PC-9 (cell line): ENCODE measurements around the gene DSPP. TPM values are rescaled to one million over a fixed set of nuclear protein-coding genes. Genes with fewer than 3 reads are reported as not detected.

ENCODE experiments used
- BruUV-seq: library from RNA; stranded (reverse); fragments of 400-500 nt; replicated peaks from 2 replicates; lab custom pipeline; 2021; lab: Mats Ljungman, UMichigan
- CTCF ChIA-PET: fragments of 300-600 bp; sonication (Branson Sonifier 250); formaldehyde crosslinking; loops from one replicate; lab custom pipeline; 2022; ENCODE audit warnings: antibody characterized with exemption; lab: Charles Lee
- POLR2A ChIA-PET: fragments of 300-600 bp; sonication (Branson Sonifier 250); formaldehyde crosslinking; loops from one replicate; lab custom pipeline; 2022; ENCODE audit warnings: antibody characterized with exemption; ENCODE audit not compliant: unreplicated experiment; lab: Charles Lee
- DNase-seq, 2 experiments: peaks; one replicate each; pipeline versions ENCODE4 v3.0.0 to v3.0.0-alpha.2; 2015 to 2022; ENCODE audit warnings: mixed read lengths in 1 of 2
- H2AFZ ChIP-seq: fragments of 200-600 bp; sonication (generic); 2 replicates; pipeline ENCODE4 v1.8.1; 2017; ENCODE audit warnings: antibody characterized with exemption
- H3F3A ChIP-seq: fragments of 200-600 bp; sonication (generic); 2 replicates; pipeline ENCODE4 v1.8.1; 2017; ENCODE audit warnings: antibody characterized with exemption, mild to moderate bottlenecking, low read depth; ENCODE audit not compliant: insufficient read depth
- H3K27ac ChIP-seq: fragments of 200-600 bp; sonication (generic); 2 replicates; pipeline ENCODE4 v1.6.1; 2016; ENCODE audit warnings: mixed run types
- H3K27me3 ChIP-seq: fragments of 200-600 bp; sonication (generic); 2 replicates; pipeline ENCODE4 v1.6.1; 2016; ENCODE audit warnings: low read depth, mixed run types; ENCODE audit not compliant: insufficient read depth
- H3K36me3 ChIP-seq: fragments of 200-600 bp; sonication (generic); 2 replicates; pipeline ENCODE4 v1.6.1; 2016; ENCODE audit warnings: low read depth, mixed run types
- H3K4me1 ChIP-seq: fragments of 200-600 bp; sonication (generic); replicated peaks from 2 replicates; pipeline ENCODE4 v1.6.1; 2016; ENCODE audit warnings: mixed run types; ENCODE audit not compliant: insufficient read depth
- H3K4me2 ChIP-seq: fragments of 200-600 bp; sonication (generic); 2 replicates; pipeline ENCODE4 v1.6.1; 2017; ENCODE audit warnings: mixed run types
- H3K4me3 ChIP-seq: fragments of 200-600 bp; sonication (generic); 2 replicates; pipeline ENCODE4 v1.6.1; 2016; ENCODE audit warnings: mixed run types
- H3K79me2 ChIP-seq: fragments of 200-600 bp; sonication (generic); 2 replicates; pipeline ENCODE4 v1.6.1; 2017; ENCODE audit warnings: low read depth, mixed run types
- H3K9me2 ChIP-seq: fragments of 200-600 bp; sonication (generic); 2 replicates; pipeline ENCODE4 v1.8.1; 2017; ENCODE audit warnings: mild to moderate bottlenecking; ENCODE audit not compliant: insufficient read depth
- H3K9me3 ChIP-seq: fragments of 200-600 bp; sonication (generic); 2 replicates; pipeline ENCODE4 v1.8.1; 2016; ENCODE audit warnings: low read depth; ENCODE audit not compliant: insufficient read depth
- H4K20me1 ChIP-seq: fragments of 200-600 bp; sonication (generic); 2 replicates; pipeline ENCODE4 v1.8.1; 2017; ENCODE audit not compliant: insufficient read depth
- EZH2 ChIP-seq: fragments of 200-600 bp; sonication (generic); IDR thresholded peaks from 2 replicates; pipeline ENCODE4 v1.8.0; 2017; ENCODE audit warnings: antibody characterized with exemption, low read depth
- intact Hi-C: fragments of 100-400 bp; cut with micrococcal nuclease; formaldehyde crosslinking; loops from one replicate; pipeline ENCODE4 v1.10.0; 2022; ENCODE audit not compliant: unreplicated experiment
- total RNA-seq: library from RNA; stranded (reverse); gene quantifications from 2 replicates; pipeline ENCODE4 v1.2.3, GENCODE V29; 2021
- TF ChIP-seq, protein P1 (sequence below): fragments of 200-600 bp; sonication (generic); conservative IDR thresholded peaks from 2 replicates; pipeline ENCODE4 v1.6.1; 2017; ENCODE audit warnings: mixed run types, antibody characterized with exemption, mild to moderate bottlenecking, moderate library complexity

DSPP gene
- total RNA-seq, 1 experiment from 2014 or later: not detected

DNA sequence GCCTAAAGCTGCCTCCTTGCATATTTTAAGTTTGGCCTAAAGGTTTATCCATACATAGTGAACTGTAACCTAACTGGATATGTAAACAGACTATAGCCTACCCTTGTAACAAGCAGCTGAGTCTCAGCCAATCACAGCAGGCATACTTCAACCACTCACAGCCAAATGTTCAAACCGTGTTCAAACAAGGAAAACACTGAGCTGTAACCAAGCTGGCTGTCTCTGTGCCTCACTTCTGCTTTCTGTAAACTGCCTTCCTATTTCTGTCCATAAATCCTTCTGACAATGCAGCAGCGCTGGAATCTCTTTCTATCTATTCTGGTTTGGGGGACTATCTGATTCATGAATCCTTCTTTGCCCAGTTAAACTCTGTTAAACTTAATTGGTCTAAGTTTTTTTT lies 16.4 kb downstream of the DSPP start:
- H3K4me1 ChIP-seq: no peaks in the 10 kb centered on the region
- CTCF ChIA-PET: no interaction called here
- no peaks in the 10 kb centered on the region for H3K27me3 ChIP-seq
- DNase-seq: no peak
- H3K9me3 ChIP-seq: no peaks in the 10 kb centered on the region
- BruUV-seq: no TSS peak
- H3K9me2 ChIP-seq: no peaks in the 10 kb centered on the region
- H3F3A ChIP-seq: no peaks in the 10 kb centered on the region
- TF ChIP-seq, protein P1, sequence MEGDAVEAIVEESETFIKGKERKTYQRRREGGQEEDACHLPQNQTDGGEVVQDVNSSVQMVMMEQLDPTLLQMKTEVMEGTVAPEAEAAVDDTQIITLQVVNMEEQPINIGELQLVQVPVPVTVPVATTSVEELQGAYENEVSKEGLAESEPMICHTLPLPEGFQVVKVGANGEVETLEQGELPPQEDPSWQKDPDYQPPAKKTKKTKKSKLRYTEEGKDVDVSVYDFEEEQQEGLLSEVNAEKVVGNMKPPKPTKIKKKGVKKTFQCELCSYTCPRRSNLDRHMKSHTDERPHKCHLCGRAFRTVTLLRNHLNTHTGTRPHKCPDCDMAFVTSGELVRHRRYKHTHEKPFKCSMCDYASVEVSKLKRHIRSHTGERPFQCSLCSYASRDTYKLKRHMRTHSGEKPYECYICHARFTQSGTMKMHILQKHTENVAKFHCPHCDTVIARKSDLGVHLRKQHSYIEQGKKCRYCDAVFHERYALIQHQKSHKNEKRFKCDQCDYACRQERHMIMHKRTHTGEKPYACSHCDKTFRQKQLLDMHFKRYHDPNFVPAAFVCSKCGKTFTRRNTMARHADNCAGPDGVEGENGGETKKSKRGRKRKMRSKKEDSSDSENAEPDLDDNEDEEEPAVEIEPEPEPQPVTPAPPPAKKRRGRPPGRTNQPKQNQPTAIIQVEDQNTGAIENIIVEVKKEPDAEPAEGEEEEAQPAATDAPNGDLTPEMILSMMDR: no peak
- TF ChIP-seq EZH2: no peak
- no peak overlapping the region for H3K4me2 ChIP-seq
- POLR2A ChIA-PET: no interaction called here
- no peaks in the 10 kb centered on the region for H3K36me3 ChIP-seq
- intact Hi-C loops: no loop called here
- no peak overlapping the region for H2AFZ ChIP-seq
- H3K4me3 ChIP-seq: no peak overlapping the region
- H3K27ac ChIP-seq: no peak overlapping the region
- no peaks in the 10 kb centered on the region for H3K79me2 ChIP-seq
- no peaks in the 10 kb centered on the region for H4K20me1 ChIP-seq

DNA sequence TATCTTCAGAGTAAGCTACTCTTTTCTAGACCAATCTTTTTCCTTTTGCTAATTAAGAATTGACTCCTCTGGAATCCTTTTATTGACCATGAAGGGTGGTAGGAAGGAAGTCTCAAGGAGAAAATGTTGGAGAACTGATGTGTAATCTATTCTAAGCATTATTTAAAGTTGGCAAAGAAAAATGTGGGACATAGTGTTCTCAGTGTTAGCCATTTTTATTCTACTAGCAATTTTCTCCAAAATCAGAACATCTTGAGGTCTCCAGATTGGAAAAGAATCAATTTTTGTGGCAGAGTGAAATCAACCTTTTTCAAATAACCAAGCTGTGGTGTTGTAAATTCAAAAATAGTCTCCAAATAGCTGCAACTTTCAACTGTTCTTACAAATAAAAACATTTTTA lies 23.3 kb downstream of the DSPP start:
- intact Hi-C loops: no loop called here
- Histone ChIP-seq H3K9me3 (no peaks in the 10 kb centered on the region), H3K79me2 (no peaks in the 10 kb centered on the region), H3K4me1 (no peaks in the 10 kb centered on the region), H3F3A (no peaks in the 10 kb centered on the region), H3K9me2 (no peaks in the 10 kb centered on the region), H2AFZ (no peak overlapping the region), H3K4me3 (no peak overlapping the region), H4K20me1 (no peaks in the 10 kb centered on the region), H3K4me2 (no peak overlapping the region), H3K36me3 (no peaks in the 10 kb centered on the region), H3K27ac (no peak overlapping the region), H3K27me3 (no peaks in the 10 kb centered on the region)
- TF ChIP-seq, protein P1: no peak
- no peak for TF ChIP-seq EZH2
- BruUV-seq: no TSS peak
- no peak for DNase-seq
- CTCF ChIA-PET: no interaction called here
- POLR2A ChIA-PET: no interaction called here

DNA sequence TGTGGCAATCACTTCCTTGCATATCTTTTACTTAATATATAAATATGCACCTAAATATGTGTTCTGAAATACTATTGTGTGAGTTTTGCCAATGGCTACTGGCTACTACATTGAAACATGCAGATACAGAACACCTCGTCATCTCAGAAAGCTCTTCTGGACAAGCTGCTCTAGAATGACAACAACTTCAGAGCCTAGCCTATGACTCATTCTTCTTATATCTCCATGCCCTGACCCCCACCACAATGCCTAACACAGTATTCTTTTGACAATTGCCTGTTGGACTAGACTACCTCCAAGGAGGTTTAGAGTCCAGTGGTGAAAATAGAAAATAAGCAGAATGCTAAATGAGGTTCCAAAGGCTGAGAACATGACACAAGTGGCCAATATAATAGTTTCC lies 24.1 kb downstream of the DSPP start:
- Histone ChIP-seq H3K9me3 (no peaks in the 10 kb centered on the region), H3K27ac (no peak overlapping the region), H2AFZ (no peak overlapping the region), H4K20me1 (no peaks in the 10 kb centered on the region), H3K9me2 (no peaks in the 10 kb centered on the region), H3K4me2 (no peak overlapping the region), H3F3A (no peaks in the 10 kb centered on the region), H3K4me1 (no peaks in the 10 kb centered on the region), H3K4me3 (no peak overlapping the region), H3K79me2 (no peaks in the 10 kb centered on the region), H3K27me3 (no peaks in the 10 kb centered on the region), H3K36me3 (no peaks in the 10 kb centered on the region)
- ChIA-PET CTCF (no interaction called here), POLR2A (no interaction called here)
- intact Hi-C loops: no loop called here
- DNase-seq: no peak
- BruUV-seq: no TSS peak
- TF ChIP-seq, protein P1: no peak
- no peak for TF ChIP-seq EZH2
